GM18505 (cell line): ENCODE measurements around the gene TBX2.
A peak's percentile ranks its signal among the peaks of the same experiment; 100 is the strongest.

Experiments used
- ATAC-seq: cut with Tn5 transposase; IDR thresholded peaks from one replicate; pipeline ENCODE4 v1.9.1; 2021; ENCODE audit not compliant: unreplicated experiment
- POLR2A ChIP-seq: IDR thresholded peaks from 4 replicates; pipeline ENCODE4 v1.6.1; 2011; ENCODE audit warnings: borderline replicate concordance; ENCODE audit not compliant: insufficient read depth, insufficient read length; ENCODE audit errors: extremely low read depth

TBX2 gene

DNA sequence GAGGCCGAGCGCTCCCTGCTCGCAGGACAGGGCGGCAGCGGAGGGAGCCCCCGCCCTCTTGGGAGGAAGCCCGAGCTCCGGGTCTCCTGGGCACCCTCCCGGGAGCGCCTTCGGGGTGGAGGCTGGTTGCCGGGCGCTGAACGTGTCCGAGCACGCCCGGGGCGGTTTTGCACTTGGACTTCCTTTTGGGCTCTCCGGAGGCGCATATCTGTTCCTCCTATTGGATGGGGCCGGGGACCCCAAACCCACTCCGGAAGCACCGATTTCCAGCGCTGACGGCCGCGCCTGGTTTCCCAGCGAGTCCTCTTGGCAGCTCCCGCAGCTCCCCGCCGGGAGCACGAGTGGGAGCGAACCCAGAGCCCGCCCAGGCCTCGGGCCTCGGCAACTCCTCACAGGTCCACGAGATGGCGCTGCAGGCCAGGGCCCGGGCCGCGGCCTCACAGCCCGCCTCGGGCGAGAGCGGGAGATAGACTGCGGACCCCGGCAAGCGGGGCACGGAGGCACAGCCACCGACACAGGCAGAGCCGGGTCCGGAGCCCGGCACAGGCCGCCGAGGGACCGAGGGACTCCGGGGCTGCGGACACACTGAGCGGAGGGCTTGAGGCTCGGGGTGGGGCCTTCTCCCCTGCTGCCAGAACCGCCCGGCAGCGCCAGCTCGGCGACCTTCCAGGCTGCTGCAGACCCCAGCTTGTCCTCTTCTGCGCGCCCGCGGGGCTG is 12.7 kb downstream of the TBX2 start:
- peak; percentile 61 for ATAC-seq

DNA sequence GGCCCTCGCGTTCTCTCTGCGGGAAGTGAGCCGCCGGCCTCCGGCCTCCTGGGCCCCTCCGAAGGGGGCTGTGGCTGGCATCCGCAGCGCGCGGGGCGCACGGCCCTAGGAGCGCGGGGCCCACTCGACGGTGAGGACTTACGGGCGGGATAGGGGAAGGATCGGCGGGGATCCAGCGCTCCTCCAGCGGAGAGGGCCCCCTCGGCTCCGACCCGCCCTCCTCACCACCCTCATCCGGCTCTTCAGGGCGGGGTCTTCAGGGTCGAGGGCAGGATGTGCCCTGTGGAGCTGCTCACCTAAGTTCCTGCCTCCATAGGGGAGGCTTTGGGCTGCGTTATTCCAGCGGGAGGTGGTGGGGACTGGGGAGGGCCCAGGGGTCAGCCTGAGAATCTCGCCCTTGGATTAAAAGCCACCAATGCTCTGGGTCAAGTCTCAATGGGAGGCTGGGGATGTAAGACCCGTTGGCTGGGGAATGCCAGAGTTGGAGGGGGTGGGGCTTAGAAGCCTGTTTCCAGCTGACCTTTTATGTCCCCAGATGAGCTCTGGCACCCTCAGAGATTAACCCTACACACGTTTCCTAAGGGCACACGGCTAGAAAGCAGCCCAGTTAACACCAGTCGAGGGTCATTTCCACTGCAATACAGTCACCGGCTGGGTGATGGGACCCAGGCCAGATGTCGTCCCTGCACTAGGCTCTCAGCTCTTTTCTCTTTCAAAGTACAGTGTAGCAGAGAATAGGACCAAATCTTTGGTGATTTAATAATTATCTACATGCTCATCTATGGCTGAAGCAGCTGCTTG is 13.4 kb downstream of the TBX2 start:
- no peak for TF ChIP-seq POLR2A
- no peak for ATAC-seq

More for the DNA sequence above, 12.7 kb downstream of the TBX2 start:
- no peak for TF ChIP-seq POLR2A

DNA sequence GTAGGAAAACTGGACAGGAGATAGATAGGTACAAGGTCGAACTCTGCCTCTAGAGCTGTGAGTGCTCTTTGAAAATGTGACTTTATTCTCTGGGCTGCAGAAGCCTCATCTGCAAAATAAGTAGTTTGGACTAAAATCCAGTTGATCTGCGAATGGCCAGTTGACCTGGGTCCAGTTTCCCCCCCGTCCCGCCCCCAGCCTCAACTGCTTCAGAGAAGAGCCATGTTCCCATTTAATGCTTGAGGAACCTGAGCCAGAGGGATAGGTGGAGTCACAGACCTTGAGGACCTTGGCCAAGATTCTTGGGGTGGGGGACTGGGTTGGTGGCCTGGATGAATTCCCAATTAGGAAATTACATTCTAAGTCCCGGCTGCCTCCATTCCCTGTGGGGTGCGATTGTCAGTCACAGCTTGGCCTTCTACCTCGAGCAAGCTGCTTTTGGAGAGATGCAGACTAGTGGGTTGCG is 14.1 kb downstream of the TBX2 start:
- TF ChIP-seq POLR2A = no peak
- no peak for ATAC-seq

DNA sequence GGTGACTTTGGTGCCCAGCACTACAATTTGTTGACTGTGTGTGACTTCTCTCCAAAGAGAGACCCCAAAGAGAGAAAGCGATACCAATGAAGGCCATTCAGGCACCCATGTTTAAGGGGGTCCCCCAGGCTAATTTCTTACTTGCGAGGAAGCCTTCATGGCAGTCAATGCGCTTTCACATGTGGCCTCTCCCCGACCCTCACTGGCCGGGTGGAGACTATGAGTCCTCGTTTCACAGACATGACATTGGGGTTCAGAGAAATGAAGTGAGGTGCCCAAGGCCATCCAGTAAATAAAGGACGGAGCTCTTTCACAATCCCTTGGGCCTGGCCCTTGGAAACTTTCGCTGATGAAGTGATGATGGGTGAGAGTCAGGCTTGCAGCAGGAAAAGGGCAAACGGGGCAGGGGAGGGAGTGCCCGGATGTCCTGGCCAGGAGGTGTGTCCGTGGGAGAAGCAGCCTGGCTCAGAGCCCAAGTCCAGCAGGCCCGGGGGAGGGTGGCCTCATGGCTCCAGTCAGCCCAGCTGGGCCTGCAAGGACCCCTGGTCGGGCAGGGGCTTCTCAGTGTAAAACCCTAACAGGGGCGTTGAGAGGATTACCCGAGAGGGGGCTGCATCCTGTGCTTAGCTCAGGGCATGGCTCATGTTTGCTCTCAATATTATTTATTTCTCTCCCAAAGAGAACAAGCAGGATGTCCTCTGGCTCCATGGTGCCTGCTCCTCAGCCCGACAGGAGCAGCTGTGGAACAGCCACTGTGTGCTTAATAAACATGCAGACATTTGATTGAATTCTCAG is 14.7 kb downstream of the TBX2 start:
- no peak for TF ChIP-seq POLR2A
- no peak for ATAC-seq

DNA sequence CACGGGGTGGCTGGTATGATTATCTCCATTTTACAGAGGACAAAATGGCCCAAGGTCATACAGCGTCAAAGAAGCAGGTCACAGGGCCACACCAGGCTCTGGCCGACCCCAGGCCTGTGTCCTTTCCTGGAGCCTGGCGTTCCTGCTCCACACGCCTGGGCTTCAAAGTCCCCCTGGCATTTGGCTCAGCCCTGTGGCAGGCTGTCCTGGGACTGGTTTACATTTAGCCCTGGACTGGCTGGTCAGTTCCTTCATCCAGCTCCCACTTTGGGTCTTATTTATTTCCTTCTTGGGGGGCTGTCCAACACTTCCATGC is 15.3 kb downstream of the TBX2 start:
- no peak for TF ChIP-seq POLR2A
- no peak for ATAC-seq

DNA sequence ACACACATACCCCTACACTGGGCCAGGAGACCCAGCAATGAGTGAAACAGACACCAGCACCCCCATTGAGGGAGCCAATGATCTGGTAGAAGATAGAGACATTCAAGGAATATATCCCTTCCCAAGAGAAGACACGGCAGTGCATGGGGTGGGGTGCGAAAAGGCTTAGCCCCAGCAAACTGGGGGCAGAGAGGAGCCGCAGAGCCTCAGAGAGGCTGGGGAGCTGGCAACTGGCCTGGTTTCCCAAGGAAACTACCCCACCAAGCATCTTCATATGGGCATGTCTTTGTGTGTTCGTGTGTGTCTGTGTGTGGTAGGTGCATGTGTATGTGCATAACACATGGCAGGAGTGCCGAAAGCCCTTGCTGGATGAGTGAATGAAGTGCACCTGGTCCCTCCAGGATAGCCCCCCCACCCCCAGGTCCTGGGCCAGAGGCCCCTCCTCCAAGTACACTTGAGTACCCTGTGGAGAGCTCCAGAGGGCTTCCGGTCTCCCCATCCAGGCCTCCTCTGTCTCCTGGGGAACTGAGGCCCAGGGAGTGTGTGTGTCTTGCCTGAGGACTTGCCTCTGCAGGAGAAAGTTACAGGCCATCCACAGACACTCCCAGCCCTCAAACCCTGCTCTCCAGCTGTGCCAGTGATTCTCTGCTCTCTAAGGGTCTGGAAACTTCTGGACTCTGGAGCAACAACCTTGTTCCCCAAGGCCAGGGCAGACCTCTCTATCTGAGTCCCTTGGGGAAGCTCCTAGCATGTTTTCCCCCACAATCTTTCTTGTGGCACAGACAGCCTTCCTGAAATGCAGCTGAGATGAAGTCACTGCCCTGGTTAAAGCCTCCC is 15.9 kb downstream of the TBX2 start:
- no peak for ATAC-seq
- no peak for TF ChIP-seq POLR2A

DNA sequence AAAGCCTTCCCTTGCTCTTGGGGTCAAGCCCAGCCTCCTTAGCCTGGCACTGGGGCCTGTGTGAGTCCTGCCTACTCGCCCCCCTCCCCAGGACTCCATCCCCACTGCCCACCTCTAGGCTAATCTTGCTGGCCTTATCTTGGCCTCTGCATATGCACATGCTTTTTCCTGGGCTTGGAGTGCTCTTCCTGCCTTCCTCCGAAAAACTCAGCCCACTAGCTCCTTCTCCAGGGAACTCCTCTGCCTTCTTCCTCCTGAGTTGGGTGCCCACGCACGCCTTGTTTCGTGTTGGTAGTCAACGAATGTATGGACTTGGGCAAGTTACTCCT is 16.5 kb downstream of the TBX2 start:
- ATAC-seq = no peak
- TF ChIP-seq POLR2A = no peak

DNA sequence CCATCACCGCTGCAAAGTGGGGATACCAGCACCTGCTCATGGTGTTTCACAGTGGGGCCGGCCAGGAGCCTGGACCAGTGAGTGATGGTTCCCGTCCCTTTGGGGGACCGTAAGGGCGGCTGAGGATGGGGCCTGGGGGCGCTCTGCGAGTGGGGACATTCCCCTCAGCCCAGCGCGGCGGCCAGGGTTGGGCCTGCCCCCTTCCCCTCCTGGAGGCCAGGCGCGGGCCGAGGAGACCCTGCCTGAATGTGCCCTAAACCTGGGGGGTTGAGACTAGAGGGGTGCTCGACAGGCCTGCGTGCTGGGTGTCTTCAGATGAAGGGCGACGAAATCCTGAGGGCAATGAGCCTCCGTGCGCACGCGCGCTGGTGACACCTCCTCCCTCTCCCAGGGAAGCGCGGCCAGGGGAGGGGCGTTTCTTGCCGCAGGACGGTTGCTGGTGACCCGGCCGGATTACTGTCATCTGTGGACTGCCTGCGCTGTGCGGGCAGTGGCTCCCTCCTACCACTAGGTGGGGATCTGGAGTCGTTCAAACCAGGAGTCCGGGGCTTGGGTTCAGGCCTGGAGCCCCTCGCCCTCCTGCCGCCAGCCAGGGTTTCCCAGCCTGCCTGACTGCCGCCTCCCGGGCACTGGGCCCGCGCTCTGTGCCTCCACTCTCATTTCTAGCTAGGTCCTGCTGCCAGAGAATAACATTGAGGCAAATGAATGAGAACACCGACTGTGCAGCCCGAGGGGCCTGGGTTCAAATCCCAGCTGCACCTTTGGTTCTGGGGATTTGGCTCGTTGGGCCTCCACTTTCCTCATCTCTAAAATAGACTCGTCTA is 17.1 kb downstream of the TBX2 start:
- TF ChIP-seq POLR2A = no peak
- no peak for ATAC-seq

DNA sequence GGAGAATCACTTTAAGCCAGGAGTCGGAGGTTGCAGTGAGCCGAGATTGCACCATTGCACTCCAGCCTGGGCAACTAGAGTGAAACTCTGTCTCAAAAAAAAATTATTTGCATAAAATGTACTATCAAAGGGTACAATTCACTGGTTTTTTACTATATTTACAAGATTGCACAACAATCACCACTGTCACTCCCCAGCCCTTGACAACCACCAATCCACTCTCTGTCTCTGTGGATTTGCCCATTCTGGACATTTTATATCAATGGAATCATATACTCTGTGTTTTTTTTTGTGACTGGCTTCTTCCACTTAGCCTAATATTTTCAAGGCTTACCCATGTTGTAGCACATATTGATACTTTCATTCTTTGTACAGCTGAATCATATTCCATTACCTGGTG is 18.8 kb downstream of the TBX2 start:
- ATAC-seq = no peak
- no peak for TF ChIP-seq POLR2A

DNA sequence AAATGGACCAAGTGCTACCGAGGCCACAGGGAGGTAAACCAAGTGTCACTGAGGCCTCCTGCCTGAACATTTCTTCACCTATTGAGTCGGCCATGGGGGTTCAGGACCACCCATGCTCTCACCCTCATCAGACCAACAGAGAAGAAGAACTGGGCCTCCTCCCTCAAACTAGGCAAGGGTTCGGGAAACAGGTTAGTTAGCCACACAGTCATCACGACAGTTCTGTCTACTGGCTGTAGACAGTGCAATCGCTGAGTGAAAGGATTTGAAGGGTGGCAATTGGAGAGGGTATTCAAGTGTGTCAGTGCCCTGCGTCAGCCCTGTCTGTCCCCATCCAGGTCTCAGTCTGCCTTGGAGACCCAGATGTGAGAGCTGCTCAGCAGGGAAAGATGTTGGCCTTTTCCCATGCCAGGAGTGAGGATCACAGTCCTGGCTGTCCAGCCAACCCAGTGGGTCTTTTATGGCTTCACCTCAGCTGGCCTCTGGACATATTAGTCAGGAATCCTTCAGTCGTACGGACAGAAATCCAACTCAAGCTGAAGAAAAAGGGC is 19.9 kb downstream of the TBX2 start:
- ATAC-seq = no peak

DNA sequence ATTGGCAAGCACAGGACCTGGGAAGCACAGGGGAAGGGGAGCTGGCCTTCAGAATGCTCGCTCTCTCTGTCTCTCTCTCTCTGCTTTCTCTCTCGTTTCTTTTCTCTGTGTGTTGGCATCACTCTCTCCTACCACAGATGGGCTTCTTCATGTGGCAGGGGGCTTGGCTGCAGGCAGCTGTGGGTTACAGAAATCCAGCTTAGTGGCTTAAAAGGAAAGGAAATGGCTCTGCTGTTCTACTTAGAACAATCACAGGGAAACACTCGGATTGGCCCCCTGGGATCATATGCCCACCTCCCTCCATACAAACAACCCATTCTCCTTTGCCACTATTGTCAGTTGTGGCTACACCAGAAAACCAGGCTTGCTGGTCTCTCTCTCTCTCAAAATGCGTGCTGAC is 20.4 kb downstream of the TBX2 start:
- no peak for ATAC-seq
- no peak for TF ChIP-seq POLR2A

More for the DNA sequence above, 19.9 kb downstream of the TBX2 start:
- TF ChIP-seq POLR2A = no peak
